OCI-LY7 (cell line): ENCODE results near the gene MYCN. TPM values are rescaled to one million over a fixed set of nuclear protein-coding genes. Genes with fewer than 3 reads are reported as not detected.

ENCODE experiments used
- BruUV-seq: library from RNA; stranded (reverse); fragments of 400-500 nt; replicated peaks from 2 replicates; lab custom pipeline; 2021; lab: Mats Ljungman, UMichigan
- CTCF ChIA-PET: fragments of 300-600 bp; sonication (Branson Sonifier 250); formaldehyde crosslinking; loops from one replicate; lab custom pipeline; 2022; ENCODE audit warnings: antibody characterized with exemption; ENCODE audit not compliant: unreplicated experiment; lab: Charles Lee
- POLR2A ChIA-PET: fragments of 300-600 bp; sonication (Branson Sonifier 250); formaldehyde crosslinking; loops from one replicate; lab custom pipeline; 2022; ENCODE audit warnings: antibody characterized with exemption; lab: Charles Lee
- DNase-seq: peaks from one replicate; pipeline ENCODE4 v3.0.0-alpha.2; 2015; ENCODE audit warnings: low spot score
- H2AFZ ChIP-seq: fragments of 200-600 bp; sonication (generic), shearing (Covaris generic); 2 replicates; pipeline ENCODE4 v1.6.1; 2014; ENCODE audit warnings: mild to moderate bottlenecking, antibody characterized with exemption, low read length, moderate library complexity
- H3K27ac ChIP-seq: fragments of 200-600 bp; sonication (generic); 2 replicates; pipeline ENCODE4 v1.5.1; 2014; ENCODE audit warnings: mixed run types, low read depth, mild to moderate bottlenecking, moderate library complexity, low read length, inconsistent platforms; ENCODE audit not compliant: poor library complexity, severe bottlenecking
- H3K36me3 ChIP-seq: fragments of 200-600 bp; sonication (generic); 2 replicates; pipeline ENCODE4 v1.6.1; 2014; ENCODE audit warnings: mild to moderate bottlenecking, antibody characterized with exemption, low read length, moderate library complexity, mixed read lengths; ENCODE audit not compliant: insufficient read depth
- H3K4me1 ChIP-seq: fragments of 200-600 bp; sonication (generic); 2 replicates; pipeline ENCODE4 v1.5.1; 2014; ENCODE audit warnings: mild to moderate bottlenecking, low read length; ENCODE audit not compliant: insufficient read depth, poor library complexity, severe bottlenecking
- H3K4me2 ChIP-seq: fragments of 200-600 bp; sonication (generic); 2 replicates; pipeline ENCODE4 v1.6.1; 2014; ENCODE audit warnings: mild to moderate bottlenecking, low read length
- H3K4me3 ChIP-seq: fragments of 200-600 bp; sonication (generic); 2 replicates; pipeline ENCODE4 v1.5.1; 2014; ENCODE audit warnings: mild to moderate bottlenecking, low read depth, low read length; ENCODE audit not compliant: poor library complexity, severe bottlenecking
- H3K79me2 ChIP-seq: fragments of 200-600 bp; sonication (generic); 2 replicates; pipeline ENCODE4 v1.6.1; 2016; ENCODE audit warnings: low read depth, mild to moderate bottlenecking, low read length, moderate library complexity, mixed read lengths; ENCODE audit not compliant: insufficient read depth
- H3K9me2 ChIP-seq: fragments of 200-600 bp; sonication (generic); 2 replicates; pipeline ENCODE4 v1.6.1; 2016; ENCODE audit warnings: mild to moderate bottlenecking, low read length, mixed read lengths; ENCODE audit not compliant: insufficient read depth
- H3K9me3 ChIP-seq: fragments of 200-600 bp; sonication (generic); 2 replicates; pipeline ENCODE4 v1.6.1; 2014; ENCODE audit warnings: mild to moderate bottlenecking, mixed run types, low read length, mixed read lengths
- H4K20me1 ChIP-seq: fragments of 200-600 bp; sonication (generic); 2 replicates; pipeline ENCODE4 v1.6.1; 2014; ENCODE audit warnings: mild to moderate bottlenecking, antibody characterized with exemption, low read length, moderate library complexity, mixed read lengths; ENCODE audit not compliant: insufficient read depth
- CTCF ChIP-seq: fragments of 200-600 bp; sonication (generic); conservative IDR thresholded peaks from 2 replicates; pipeline ENCODE4 v1.5.1; 2014; ENCODE audit warnings: mild to moderate bottlenecking, antibody characterized with exemption, low read length, moderate library complexity, mixed read lengths
- EZH2phosphoT487 ChIP-seq: fragments of 200-600 bp; sonication (generic); IDR thresholded peaks from 2 replicates; pipeline ENCODE4 v1.6.1; 2018; ENCODE audit warnings: low read depth, borderline replicate concordance, mild to moderate bottlenecking, mixed run types, antibody characterized with exemption, low read length, moderate library complexity, mixed read lengths
- intact Hi-C: fragments of 100-400 bp; cut with micrococcal nuclease; formaldehyde crosslinking; loops from one replicate; pipeline ENCODE4 v1.10.0; 2022; ENCODE audit not compliant: unreplicated experiment
- total RNA-seq, 2 experiments: library from RNA; depleted of rRNA in 1 of 2; stranded (reverse); fragments of >200 nt in 1 of 2; shearing (Covaris generic) in 1 of 2; gene quantifications; 2 replicates each; pipeline ENCODE4 v1.2.3, GENCODE V29; 2014 to 2022

The MYCN gene
- total RNA-seq, 2 experiments from 2014 or later: not detected

GRCh38 chr2:15971831-15972522, 31.6 kb downstream of the MYCN start:
- no peaks in the 10 kb centered on the region for H3K4me1 ChIP-seq
- no peaks in the 10 kb centered on the region for H4K20me1 ChIP-seq
- intact Hi-C loops: no loop called here
- no peak overlapping the region for H2AFZ ChIP-seq
- no peak overlapping the region for H3K4me3 ChIP-seq
- TF ChIP-seq EZH2phosphoT487: no peak
- TF ChIP-seq CTCF: no peak
- no peaks in the 10 kb centered on the region for H3K9me2 ChIP-seq
- BruUV-seq: no TSS peak
- H3K36me3 ChIP-seq: no peaks in the 10 kb centered on the region
- no peak overlapping the region for H3K27ac ChIP-seq
- no peaks in the 10 kb centered on the region for H3K9me3 ChIP-seq
- POLR2A ChIA-PET: no interaction called here
- no peak overlapping the region for H3K4me2 ChIP-seq
- CTCF ChIA-PET: no interaction called here
- no peak for DNase-seq
- H3K79me2 ChIP-seq: no peaks in the 10 kb centered on the region

- Histone ChIP-seq H3K4me1 (no peaks in the 10 kb centered on the region), H3K79me2 (no peaks in the 10 kb centered on the region), H4K20me1 (no peaks in the 10 kb centered on the region), H3K4me2 (no peak overlapping the region), H3K9me3 (no peaks in the 10 kb centered on the region), H3K9me2 (no peaks in the 10 kb centered on the region), H3K4me3 (no peak overlapping the region), H2AFZ (no peak overlapping the region), H3K36me3 (no peaks in the 10 kb centered on the region), H3K27ac (no peak overlapping the region)
- TF ChIP-seq EZH2phosphoT487 (no peak), CTCF (no peak)
- no TSS peak for BruUV-seq
- POLR2A ChIA-PET: no interaction called here
- DNase-seq: no peak
- intact Hi-C loops: no loop called here
- CTCF ChIA-PET: no interaction called here
These were observed 33.4 kb downstream of the MYCN start for GRCh38 chr2:15973481-15974401.
